Measurements from ENCODE around the gene PROK2.

PROK2 gene

GRCh38 chr3:71787851-71788405, 3.0 kb upstream of the PROK2 start:
- in situ Hi-C loops (cut with MboI; ENCODE audit: low sequenced_read_pairs) = no loop called here

DNA sequence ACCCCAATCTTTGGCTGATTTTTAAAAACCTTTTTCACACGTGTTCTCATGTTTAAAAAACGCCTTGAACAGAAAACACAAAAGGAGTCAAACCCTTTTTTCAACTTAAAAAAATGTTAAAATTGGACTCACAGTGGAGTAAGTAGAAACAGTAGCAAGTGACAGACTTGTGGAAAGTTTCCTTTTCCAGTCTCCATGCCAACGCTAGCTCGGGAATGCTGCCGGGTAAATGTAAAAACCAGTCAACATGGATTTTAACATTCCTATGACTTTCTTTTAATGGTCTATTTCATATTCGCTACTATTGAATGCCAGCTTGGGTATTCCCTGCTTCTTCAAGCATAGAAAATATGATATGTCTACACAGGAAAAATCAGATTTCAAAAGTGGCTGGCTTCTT, 1.6 kb upstream of the PROK2 start:
- in situ Hi-C loops (cut with MboI; ENCODE audit: low sequenced_read_pairs) = no loop called here

- in situ Hi-C loops (cut with MboI; ENCODE audit: low sequenced_read_pairs) = no loop called here
These were observed 1.2 kb upstream of the PROK2 start for GRCh38 chr3:71786217-71786549.

DNA sequence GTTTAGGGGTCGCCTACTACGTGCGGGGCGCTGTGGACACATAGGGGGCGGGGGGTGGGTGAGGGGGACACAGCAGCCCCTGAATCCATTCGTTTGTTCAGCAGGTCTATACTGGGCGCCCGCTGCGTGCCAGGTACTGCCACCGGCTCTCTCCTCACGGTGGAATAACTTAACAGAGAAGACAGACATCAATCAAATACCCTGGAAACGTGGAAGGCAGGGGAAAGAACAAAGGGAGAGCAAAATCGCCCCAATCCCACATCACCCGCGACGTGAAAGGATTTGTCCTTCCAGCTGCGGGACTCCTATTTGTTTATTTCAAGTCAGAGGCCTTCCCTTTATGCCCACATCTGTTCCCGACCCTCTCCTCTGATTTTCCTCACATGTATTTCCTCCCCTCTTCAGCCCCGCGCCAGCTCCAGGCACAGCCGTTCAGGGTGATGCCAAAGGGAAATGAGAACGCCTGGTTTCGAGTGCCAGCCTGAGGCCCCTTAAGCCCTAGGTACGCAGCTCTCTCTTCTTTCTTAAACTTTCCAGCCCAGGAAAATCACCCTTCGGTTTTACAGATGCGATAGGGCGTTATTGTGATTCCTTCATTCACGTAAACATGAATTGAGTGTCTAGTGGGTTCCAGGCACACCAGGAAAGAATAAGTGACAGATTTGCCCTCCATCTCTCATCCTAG, 726 bp upstream of the PROK2 start:
- in situ Hi-C loops (cut with MboI; ENCODE audit: low sequenced_read_pairs) = no loop called here

GRCh38 chr3:71784201-71784913, 591 bp downstream of the PROK2 start:
- in situ Hi-C loops (cut with MboI; ENCODE audit: low sequenced_read_pairs) = no loop called here

GRCh38 chr3:71783152-71783551, 1.8 kb downstream of the PROK2 start:
- in situ Hi-C loops (cut with MboI; ENCODE audit: low sequenced_read_pairs) = no loop called here

DNA sequence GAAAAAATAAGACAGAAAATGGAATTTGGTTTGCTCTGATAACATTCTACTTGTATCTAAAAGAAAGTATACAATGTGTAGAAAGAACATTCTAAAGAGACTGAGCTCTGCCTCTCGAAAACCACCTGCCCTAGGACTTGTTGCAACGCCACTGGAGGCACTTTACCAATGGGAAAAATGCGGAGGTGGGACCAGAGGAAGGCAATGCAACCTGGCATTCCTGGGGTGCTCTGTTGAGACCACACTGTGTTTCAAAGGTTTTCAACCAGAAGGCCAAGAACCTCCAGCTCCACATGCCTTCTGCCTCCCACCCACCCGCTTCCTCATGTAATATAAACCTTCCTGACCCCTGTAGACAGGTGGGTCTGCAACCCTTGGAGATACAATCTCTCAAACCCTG, 4.5 kb downstream of the PROK2 start:
- in situ Hi-C loops (cut with MboI; ENCODE audit: low sequenced_read_pairs) = no loop called here

- in situ Hi-C loops (cut with MboI; ENCODE audit: low sequenced_read_pairs) = no loop called here
These were observed 5.1 kb downstream of the PROK2 start for GRCh38 chr3:71779674-71780377.

DNA sequence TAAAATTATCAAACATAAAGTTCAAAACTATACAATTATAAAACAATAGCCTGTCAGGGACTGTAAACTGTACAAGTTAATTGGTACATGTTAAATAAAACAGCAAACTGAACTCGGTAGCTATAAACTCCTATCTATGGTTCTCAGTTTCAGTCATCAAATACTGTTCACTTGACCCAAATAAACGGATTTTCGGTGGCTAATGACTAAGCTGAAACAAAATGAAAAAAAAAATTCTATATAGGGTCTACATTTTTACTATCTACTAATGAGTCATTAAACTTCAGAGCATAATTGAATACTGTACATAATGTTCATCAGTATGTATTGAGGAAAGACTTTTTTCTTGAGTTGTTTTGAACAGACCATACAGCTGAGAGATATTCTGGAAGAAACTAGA, 6.6 kb downstream of the PROK2 start:
- in situ Hi-C loops (cut with MboI; ENCODE audit: low sequenced_read_pairs) = no loop called here

- in situ Hi-C loops (cut with MboI; ENCODE audit: low sequenced_read_pairs) = no loop called here
These were observed 8.4 kb downstream of the PROK2 start for GRCh38 chr3:71776538-71776937.

DNA sequence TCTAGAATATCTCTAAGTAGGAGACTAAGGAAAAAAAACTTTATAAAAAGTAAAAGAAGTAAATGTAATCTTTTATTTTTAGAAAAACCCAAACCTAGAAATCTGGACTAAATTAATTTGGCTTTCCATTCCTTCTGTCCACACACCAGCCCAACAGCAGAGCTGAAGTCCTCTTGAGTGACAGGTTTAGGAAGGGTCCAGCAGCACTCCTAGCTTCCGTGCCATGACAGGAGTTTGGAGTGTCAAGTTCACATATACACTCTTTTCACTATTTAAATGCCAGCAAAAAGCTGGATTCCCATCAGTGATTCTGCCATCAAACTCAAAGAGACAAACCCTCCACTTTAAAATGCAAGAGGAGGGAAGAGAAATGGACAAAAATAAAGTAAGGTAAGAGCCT, 13.1 kb downstream of the PROK2 start:
- in situ Hi-C loops (cut with MboI; ENCODE audit: low sequenced_read_pairs) = no loop called here

GRCh38 chr3:71771126-71771525, 13.8 kb downstream of the PROK2 start:
- in situ Hi-C loops (cut with MboI; ENCODE audit: low sequenced_read_pairs) = no loop called here

DNA sequence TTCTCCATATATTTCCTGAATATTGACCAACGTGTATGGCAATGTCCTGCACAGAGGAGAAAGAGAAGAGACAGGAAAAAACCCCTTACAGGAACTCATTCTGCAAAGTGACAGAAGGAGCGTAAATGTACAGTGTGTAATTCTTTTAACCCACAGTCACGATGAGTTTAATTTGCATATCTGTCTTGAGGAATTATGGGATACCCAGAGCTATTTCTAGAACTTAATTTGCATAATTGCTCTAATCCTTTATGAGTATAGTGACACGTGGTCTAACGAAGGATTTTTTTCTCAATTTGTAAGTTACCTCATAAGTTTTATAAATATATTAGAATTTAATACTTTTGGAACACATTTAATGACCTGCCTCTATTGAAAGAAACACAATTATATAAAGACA, 21.5 kb downstream of the PROK2 start:
- in situ Hi-C loops (cut with MboI; ENCODE audit: low sequenced_read_pairs) = no loop called here

DNA sequence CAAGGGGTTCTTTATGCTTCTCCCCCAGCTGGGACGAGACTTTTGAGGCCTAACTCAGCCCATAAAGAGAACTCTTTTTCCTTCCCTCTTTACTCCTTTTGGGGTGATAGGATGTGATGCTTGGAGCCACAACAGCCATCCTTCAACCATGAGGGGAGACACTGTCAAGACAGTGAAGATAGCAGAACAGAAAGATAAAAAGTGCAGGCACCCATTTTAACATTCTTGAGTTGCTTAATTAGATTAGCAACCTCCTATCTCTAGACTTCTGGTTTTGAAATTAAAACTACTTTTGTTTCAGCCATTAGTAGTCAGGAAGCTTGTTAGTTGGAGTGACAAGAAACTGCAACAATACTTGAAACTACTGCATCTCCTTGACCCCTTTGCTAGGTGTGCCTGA, 24.8 kb downstream of the PROK2 start:
- in situ Hi-C loops (cut with MboI; ENCODE audit: low sequenced_read_pairs) = no loop called here

GRCh38 chr3:71759401-71759800, 25.5 kb downstream of the PROK2 start:
- in situ Hi-C loops (cut with MboI; ENCODE audit: low sequenced_read_pairs) = no loop called here

DNA sequence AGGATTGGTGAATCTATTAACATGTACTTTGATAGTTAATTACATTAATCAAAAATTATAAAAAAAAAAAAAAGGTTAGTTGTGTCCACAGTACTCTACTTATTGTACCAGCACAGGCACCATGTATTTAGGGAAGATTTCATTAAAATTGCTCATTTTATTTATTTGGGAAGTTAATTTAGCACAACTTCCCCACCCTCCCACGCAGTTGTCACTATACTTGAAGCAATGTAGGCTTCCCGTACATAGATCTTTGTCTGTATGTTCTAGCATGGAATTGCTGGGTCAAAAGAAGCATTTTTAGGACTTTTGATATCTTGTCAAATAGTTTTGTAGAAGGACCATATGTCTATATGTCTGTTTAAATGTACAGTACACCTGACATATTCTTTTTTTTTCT, 26.9 kb downstream of the PROK2 start:
- in situ Hi-C loops (cut with MboI; ENCODE audit: low sequenced_read_pairs) = no loop called here

GRCh38 chr3:71754610-71755253, 30.2 kb downstream of the PROK2 start:
- in situ Hi-C loops (cut with MboI; ENCODE audit: low sequenced_read_pairs) = no loop called here

DNA sequence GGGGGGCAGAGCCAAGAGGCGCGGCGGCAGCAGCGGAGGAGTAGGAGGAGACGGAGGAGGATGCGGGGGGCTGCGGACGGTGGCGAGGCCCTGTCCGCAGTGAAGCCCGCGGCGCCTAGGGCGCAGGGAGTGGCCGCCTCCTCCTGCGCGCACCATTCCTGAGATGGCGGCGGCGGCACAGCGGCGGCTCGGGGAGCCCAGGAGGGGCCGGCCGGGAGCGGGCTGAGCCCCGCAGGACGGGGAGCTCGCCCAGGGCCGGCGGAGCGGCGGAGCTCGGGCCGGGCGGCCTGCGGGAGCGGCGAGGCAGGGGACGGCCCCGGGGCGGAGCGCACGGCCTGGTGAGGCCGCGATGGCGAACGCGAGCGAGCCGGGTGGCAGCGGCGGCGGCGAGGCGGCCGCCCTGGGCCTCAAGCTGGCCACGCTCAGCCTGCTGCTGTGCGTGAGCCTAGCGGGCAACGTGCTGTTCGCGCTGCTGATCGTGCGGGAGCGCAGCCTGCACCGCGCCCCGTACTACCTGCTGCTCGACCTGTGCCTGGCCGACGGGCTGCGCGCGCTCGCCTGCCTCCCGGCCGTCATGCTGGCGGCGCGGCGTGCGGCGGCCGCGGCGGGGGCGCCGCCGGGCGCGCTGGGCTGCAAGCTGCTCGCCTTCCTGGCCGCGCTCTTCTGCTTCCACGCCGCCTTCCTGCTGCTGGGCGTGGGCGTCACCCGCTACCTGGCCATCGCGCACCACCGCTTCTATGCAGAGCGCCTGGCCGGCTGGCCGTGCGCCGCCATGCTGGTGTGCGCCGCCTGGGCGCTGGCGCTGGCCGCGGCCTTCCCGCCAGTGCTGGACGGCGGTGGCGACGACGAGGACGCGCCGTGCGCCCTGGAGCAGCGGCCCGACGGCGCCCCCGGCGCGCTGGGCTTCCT, 31.0 kb downstream of the PROK2 start, which contains the start of gene GPR27:
TSS of gene GPR27 (plus strand) at position 155 of the 909 bp plus-strand sequence. CDS start at position 350, 195 bp downstream.
- in situ Hi-C loops (cut with MboI; ENCODE audit: low sequenced_read_pairs) = no loop called here

DNA sequence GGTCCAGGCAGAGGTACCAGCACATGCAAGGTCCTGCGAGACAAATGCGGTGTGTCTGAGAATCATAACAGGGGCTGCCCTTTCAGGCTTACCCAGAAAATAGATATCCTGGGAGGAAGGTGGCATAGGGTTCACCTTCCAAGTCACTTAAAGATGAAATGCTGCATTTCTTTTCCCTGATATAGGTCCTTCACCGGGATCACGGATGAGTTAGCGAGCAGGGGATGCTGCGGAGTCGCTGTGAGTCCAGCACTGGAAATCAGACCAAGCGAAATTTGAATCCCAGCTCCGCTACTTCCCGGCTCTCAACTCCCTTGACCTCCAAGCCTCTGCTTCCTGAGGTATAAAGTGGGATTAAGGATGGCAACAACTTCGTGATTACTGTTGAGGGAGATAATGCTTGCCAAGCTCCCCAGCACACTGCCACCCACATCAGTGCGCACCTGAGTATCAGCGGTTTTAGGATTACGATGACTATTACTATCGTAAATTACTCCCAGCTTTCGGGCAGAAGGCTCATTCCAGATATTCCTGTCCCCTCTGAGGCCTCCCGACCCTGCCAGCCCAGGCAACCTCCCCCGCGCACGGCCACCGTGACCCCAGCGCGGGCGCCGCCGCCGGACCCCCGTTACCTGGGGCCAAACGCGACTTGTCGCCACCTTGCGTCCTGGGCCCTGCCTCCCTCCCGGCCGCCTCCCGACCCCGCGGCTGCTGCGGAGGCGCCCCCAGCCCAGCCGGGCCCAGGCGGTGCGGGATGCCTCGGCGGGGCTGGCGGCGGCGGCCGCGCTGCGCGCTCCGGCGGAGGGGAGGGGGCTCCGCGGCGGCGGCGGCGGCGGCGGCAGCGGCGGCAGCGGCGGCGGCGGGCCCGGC, 31.9 kb downstream of the PROK2 start:
- in situ Hi-C loops (cut with MboI; ENCODE audit: low sequenced_read_pairs) = no loop called here

All from HL-60/S4 (cell line).